BJ (cell line): ENCODE results near the gene KIAA0513. TPM values are rescaled to one million over a fixed set of nuclear protein-coding genes. Genes with fewer than 3 reads are reported as not detected.

Experiments used
- CTCF ChIA-PET: fragments of 350-600 bp; formaldehyde crosslinking; extraction: SDS; loops from one replicate; lab custom pipeline; 2021; ENCODE audit warnings: antibody characterized with exemption, inconsistent platforms; lab: Yijun Ruan, JAX
- POLR2A ChIA-PET: fragments of 300-600 bp; sonication (Branson Sonifier 250); formaldehyde crosslinking; extraction: SDS; loops from one replicate; lab custom pipeline; 2021; ENCODE audit warnings: antibody characterized with exemption; lab: Charles Lee
- DNase-seq: peaks from one replicate; pipeline ENCODE4 v3.0.0-alpha.2; 2011; ENCODE audit warnings: low read depth
- H3K27me3 ChIP-seq: 2 replicates; pipeline ENCODE4 v1.6.0; 2011; ENCODE audit warnings: low read length; ENCODE audit not compliant: control insufficient read depth, insufficient read depth
- H3K36me3 ChIP-seq: 2 replicates; pipeline ENCODE4 v1.5.1; 2011; ENCODE audit warnings: low read length; ENCODE audit not compliant: control insufficient read depth, insufficient read depth
- H3K4me3 ChIP-seq: 2 replicates; pipeline ENCODE4 v1.5.1; 2011; ENCODE audit warnings: low read depth, mild to moderate bottlenecking, control low read depth, low read length
- CTCF ChIP-seq: IDR thresholded peaks from 2 replicates; pipeline ENCODE4 v1.5.1; 2011; ENCODE audit warnings: low read depth, mild to moderate bottlenecking, control low read depth, inconsistent platforms, low read length, moderate library complexity; ENCODE audit not compliant: insufficient read depth
- polyA plus RNA-seq: library from polyadenylated mRNA; depleted of rRNA; stranded (reverse); fragments of >200 nt; gene quantifications from 2 replicates; pipeline ENCODE4 v1.2.3, GENCODE V29; 2011

Gene KIAA0513
- polyA plus RNA-seq, 1 experiment, result 6.6 TPM

- Histone ChIP-seq H3K36me3 (peaks cover 4% of the 10 kb centered on the region; the same call in 1 of the 2 replicates), H3K27me3 (no peaks in the 10 kb centered on the region), H3K4me3 (no peak overlapping the region)
- ChIA-PET POLR2A (no interaction called here), CTCF (interaction anchor here (1.3 kb wide), 1 partner anchor 8 kb away, joined by 3 read pairs; no protein-coding TSS in a partner anchor)
- TF ChIP-seq CTCF, result no peak
- no peak for DNase-seq
These were observed 27.6 kb upstream of the KIAA0513 start for GRCh38 chr16:84999857-85000480.

DNA sequence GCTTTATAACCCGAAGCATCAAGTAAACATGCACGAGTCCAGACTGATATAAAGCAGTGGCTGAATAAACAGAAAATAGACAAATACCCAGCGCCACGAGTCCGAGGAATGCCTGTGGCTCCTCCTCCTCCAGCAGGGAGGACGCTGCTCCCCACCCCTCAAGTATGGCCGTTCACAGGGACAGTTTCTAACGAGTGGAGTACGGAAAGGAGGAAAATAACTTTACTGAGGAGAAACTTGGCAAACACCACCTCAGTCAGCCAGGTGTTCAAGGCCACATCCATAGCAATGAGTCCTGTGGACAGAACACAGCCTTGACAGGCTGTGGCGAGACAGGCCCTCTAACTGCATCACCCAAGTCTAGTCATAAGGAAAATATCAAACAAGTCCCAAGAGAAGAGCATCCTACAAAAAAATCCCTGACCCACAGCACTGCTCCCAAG is 25.5 kb upstream of the KIAA0513 start:
- Histone ChIP-seq H3K36me3 (0 out of 2 replicates have a peak, but pooled peaks cover 1% of the 10 kb centered on the region), H3K4me3 (no peak overlapping the region), H3K27me3 (no peaks in the 10 kb centered on the region)
- DNase-seq, result no peak
- no peak for TF ChIP-seq CTCF
- ChIA-PET CTCF (no interaction called here), POLR2A (no interaction called here)

GRCh38 chr16:85002608-85003007 is 25.0 kb upstream of the KIAA0513 start:
- Histone ChIP-seq H3K27me3 (no peaks in the 10 kb centered on the region), H3K4me3 (no peak overlapping the region), H3K36me3 (0 out of 2 replicates have a peak, but pooled peaks cover 1% of the 10 kb centered on the region)
- POLR2A ChIA-PET, result no interaction called here
- CTCF ChIA-PET, result no interaction called here
- TF ChIP-seq CTCF, result no peak
- no peak for DNase-seq

DNA sequence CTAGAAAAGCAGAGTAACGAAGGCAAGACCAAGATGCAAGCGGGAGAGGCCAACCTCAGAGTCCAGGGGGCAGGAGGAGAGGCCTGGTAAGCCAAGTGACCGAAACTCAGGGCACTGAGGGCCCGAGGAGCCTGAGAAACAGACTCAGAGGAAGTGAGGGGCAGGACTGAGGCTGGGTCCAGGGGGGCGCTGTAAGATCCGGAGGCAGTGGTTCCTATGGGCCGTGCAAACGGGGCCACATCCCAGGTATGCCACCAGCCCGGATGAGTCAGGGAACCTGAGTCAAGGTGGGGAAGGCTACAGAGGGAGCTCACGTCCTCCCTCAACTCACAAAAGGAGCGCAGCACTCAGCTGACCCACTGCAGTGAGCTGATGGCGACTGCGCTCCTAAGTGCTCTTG is 24.5 kb upstream of the KIAA0513 start:
- H3K27me3 ChIP-seq, result no peaks in the 10 kb centered on the region
- POLR2A ChIA-PET, result no interaction called here
- H3K36me3 ChIP-seq, result peaks cover 1% of the 10 kb centered on the region; the same call in 1 of the 2 replicates
- no peak for TF ChIP-seq CTCF
- H3K4me3 ChIP-seq, result no peak overlapping the region
- DNase-seq, result no peak
- CTCF ChIA-PET, result no interaction called here

DNA sequence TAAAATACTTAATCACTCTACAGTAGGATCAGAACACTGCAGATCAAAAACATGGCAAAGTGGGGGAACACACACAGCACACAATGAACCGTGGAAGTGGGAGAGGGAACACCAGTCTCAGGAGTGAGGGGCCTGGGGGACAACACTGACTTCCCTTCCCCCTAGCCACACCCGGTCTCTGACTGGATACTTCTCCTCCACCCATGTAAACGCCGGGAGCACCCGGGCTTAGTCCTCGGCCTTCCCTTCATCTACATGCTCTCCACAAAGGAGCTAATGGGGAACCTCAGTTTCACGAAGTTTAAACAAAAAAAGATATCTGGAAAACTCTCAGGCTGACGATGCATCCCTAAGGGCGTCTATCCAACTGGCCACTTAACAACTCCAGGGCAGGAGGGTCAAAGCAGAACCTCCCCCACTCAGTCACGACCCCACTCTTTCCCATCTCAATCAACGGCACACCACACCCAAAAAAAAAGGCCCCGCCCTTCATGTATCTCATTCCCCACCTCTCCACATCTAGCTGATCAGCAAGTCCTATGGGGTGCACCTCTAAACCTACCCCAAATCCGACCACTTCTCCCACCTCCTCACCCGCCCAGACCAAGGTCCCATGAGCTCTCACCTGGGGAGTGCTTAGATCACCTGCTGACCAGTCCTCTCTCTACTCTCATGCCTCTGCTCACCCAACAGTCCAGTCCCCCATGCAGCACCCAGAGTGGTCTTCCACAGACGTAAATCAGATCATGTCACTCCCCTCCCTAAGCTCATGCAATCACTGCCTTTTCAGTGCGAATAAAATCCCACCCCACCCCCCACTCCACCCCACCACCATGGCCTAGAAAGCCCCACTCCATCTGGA is 23.6 kb upstream of the KIAA0513 start:
- TF ChIP-seq CTCF, result no peak
- Histone ChIP-seq H3K36me3 (peaks cover 3% of the 10 kb centered on the region), H3K4me3 (no peak overlapping the region), H3K27me3 (no peaks in the 10 kb centered on the region)
- DNase-seq, result no peak
- ChIA-PET CTCF (interaction anchor here (0.6 to 1.0 kb wide), 4 partner anchors 10 to 169 kb away, joined by 3 read pairs; no protein-coding TSS in a partner anchor), POLR2A (no interaction called here)
